NK-92 (cell line): ENCODE measurements around the gene MED13L.

Source experiments
- DNase-seq: peaks from one replicate; lab custom pipeline; 2025; ENCODE audit not compliant: unreplicated experiment; lab: John Stamatoyannopoulos, UW

Gene MED13L

GRCh38 chr12:116278667-116279066, 1.2 kb upstream of the MED13L start:
- no peak for DNase-seq

- no peak for DNase-seq
These were observed 760 bp upstream of the MED13L start for GRCh38 chr12:116278279-116278626.

- DNase-seq: no peak
These were observed 634 bp downstream of the MED13L start for GRCh38 chr12:116276652-116277466.

- DNase-seq: no peak
These were observed 2.7 kb downstream of the MED13L start for GRCh38 chr12:116274551-116275375.

GRCh38 chr12:116273813-116274550, 3.5 kb downstream of the MED13L start:
- no peak for DNase-seq

GRCh38 chr12:116267948-116268347, 9.5 kb downstream of the MED13L start:
- DNase-seq: no peak

- DNase-seq: no peak
These were observed 10.7 kb downstream of the MED13L start for GRCh38 chr12:116266631-116267349.

- DNase-seq: no peak
These were observed 11.3 kb downstream of the MED13L start for GRCh38 chr12:116266168-116266601.

GRCh38 chr12:116265351-116266147, 11.9 kb downstream of the MED13L start:
- no peak for DNase-seq

GRCh38 chr12:116264525-116265070, 12.9 kb downstream of the MED13L start:
- no peak for DNase-seq

GRCh38 chr12:116263844-116264243, 13.6 kb downstream of the MED13L start:
- no peak for DNase-seq

- no peak for DNase-seq
These were observed 14.1 kb downstream of the MED13L start for GRCh38 chr12:116263431-116263830.

- no peak for DNase-seq
These were observed 14.8 kb downstream of the MED13L start for GRCh38 chr12:116262741-116263140.

GRCh38 chr12:116261525-116262100, 15.9 kb downstream of the MED13L start:
- DNase-seq: no peak

GRCh38 chr12:116259800-116260577, 17.5 kb downstream of the MED13L start:
- no peak for DNase-seq

GRCh38 chr12:116257826-116258225, 19.7 kb downstream of the MED13L start:
- DNase-seq: no peak

GRCh38 chr12:116257215-116257614, 20.3 kb downstream of the MED13L start:
- DNase-seq: no peak

- DNase-seq: no peak
These were observed 27.6 kb downstream of the MED13L start for GRCh38 chr12:116249938-116250337.

GRCh38 chr12:116248930-116249329, 28.6 kb downstream of the MED13L start:
- no peak for DNase-seq
